D721Med (cell line): Measurements from ENCODE around the gene AQP2.

Experiments used
- DNase-seq: peaks from one replicate; pipeline ENCODE4 v3.0.0; 2011; ENCODE audit warnings: low spot score; ENCODE audit not compliant: insufficient read length
- FAIRE-seq: peaks from 2 replicates; lab custom pipeline; 2011; peaks lifted over from hg19 to GRCh38; lab: Jason Lieb, UNC
- CTCF ChIP-seq: IDR thresholded peaks from 2 replicates; pipeline ENCODE4 v1.5.1; 2012; ENCODE audit warnings: mild to moderate bottlenecking, control low read depth; ENCODE audit not compliant: insufficient read depth; ENCODE audit errors: missing control alignments

The AQP2 gene

GRCh38 chr12:49950273-49951251 is at the start of gene AQP2:
AQP2 (plus strand) TSS chr12:49950737; CDS start chr12:49950831, 94 bp downstream.
- FAIRE-seq (no peak), DNase-seq (no peak)
- TF ChIP-seq CTCF, result no peak

- no peak for TF ChIP-seq CTCF
- DNase-seq, result no peak
- FAIRE-seq, result no peak
These were observed 49.5 kb upstream of the AQP2 start for GRCh38 chr12:49901026-49901425.

GRCh38 chr12:49901986-49902385 is 48.6 kb upstream of the AQP2 start:
- TF ChIP-seq CTCF, result no peak
- DNase-seq (no peak), FAIRE-seq (no peak)

- TF ChIP-seq CTCF, result no peak
- FAIRE-seq (no peak), DNase-seq (no peak)
These were observed 47.9 kb upstream of the AQP2 start for GRCh38 chr12:49902399-49903350.

GRCh38 chr12:49903351-49903699 is 47.2 kb upstream of the AQP2 start:
- DNase-seq (no peak), FAIRE-seq (no peak)
- TF ChIP-seq CTCF, result no peak

- DNase-seq, result peak; percentile 73
- no peak for TF ChIP-seq CTCF
- no peak for FAIRE-seq
These were observed 46.7 kb upstream of the AQP2 start, which contains the start of gene FAIM2 for GRCh38 chr12:49903700-49904423. FAIM2 (minus strand) TSS chr12:49903900; CDS start chr12:49903792, 108 bp downstream.
